ENCODE measurements around the gene MXRA8.

MXRA8 gene

DNA sequence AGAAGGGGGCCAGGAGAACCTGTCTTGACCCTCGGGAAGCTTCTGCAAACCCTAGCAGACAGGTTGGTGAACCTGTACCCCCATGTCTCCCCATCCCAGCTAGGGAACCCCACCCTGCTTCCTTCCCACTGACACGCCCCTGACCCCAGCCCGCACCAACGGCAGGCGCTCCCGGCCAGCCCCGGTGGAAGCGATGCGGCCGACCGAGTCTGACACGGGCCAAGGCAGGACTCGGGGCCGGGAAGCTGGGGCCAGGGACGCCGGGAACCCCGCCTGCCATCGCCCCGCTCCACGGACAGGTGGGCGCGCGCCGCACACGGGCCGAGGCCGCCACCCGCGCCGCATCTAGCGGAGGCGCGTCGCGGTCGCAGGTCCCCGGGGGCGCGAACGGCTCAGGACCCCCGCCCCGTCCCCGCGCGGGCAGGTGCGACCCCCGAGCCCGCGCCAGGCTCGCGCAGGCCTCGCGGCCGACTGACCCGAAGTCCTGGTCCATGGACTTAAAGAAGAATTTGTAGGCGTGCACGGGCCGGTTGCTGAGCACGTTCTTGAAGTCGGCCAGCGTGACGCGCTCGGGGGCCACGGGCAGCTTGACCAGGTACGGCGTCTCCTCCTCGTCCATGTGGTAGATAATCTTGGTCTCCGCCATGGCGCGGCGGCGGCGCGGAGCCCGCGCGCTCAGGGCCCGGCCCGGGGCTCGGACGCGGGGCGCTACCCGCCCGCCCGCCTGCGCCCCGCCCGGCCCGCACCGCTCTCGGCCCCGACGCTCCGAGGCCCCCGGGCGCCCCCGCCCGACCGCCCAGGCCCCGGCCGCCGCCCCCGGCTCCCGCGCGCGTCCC lies 9.7 kb downstream of the MXRA8 start:
- DNase-seq: no peak

DNA sequence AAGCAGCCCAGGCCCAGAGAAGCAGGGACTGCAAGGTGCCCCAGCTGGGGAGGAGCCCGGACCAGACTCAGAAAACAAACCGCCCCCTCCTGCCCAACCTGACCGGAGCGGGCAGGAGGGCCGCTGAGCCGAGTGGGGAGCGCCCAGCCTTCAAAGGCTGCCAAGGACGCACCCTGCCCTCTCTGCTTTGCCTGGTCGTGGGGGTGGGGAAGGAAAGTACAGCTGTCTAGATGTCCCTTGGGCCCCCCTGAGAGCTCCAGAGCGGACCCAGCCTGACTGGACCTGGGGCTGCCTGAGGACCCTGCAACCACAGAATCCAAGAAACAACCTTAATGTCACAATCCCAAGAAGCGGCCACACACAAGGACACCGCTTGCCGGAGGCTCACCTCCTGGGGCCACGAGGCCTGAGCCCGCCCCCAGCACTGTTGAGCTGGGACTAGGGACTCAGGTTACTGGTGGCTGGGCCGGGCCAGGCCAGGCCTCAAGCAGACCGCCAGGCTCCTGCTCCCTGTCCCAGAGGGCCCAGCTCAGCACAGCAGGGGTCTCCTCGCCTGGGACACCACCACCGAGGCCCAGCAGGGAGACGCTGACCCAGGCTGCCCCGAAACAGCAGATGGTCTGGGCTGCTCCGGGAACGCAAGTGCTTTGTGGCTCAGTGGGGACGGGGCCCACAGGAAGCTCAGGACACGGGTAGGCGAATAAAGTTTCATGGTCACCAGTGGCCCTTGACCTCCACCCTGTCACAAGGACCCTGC lies 10.5 kb downstream of the MXRA8 start:
- no peak for DNase-seq

DNA sequence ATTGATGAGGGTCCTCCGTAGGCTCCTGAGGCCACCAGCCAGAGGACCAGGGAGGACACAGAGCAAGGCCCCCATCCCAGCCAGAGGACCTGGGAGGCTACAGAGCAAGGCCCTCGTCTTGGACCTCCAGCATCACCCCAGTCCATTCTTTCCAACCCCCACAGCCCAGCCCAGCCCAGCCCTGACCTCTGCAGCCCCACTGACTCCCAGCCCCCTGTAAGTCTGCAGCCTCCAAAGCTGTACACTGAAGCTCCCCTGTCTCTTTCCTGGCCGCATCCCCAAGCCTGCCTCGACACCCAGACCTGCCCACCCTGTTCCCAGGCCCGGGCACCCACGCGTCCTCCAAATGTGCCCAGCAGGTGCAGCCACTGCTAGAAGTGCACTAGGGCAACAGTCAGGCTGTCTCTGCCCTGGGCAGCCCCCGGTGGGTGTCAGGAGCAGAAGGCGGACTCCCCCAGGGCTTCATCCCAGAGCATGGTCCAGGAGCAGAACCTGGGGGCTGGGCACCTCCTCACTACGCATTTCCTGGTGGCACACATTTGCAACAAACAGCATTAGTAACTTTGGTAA lies 11.2 kb downstream of the MXRA8 start:
- DNase-seq: no peak

- no peak for DNase-seq
Observed at GRCh38 chr1:1346501-1346890, 11.9 kb downstream of the MXRA8 start.

GRCh38 chr1:1345860-1346500 lies 12.4 kb downstream of the MXRA8 start:
- DNase-seq: no peak

- DNase-seq: no peak
Observed at GRCh38 chr1:1345384-1345783, 13.0 kb downstream of the MXRA8 start.

DNA sequence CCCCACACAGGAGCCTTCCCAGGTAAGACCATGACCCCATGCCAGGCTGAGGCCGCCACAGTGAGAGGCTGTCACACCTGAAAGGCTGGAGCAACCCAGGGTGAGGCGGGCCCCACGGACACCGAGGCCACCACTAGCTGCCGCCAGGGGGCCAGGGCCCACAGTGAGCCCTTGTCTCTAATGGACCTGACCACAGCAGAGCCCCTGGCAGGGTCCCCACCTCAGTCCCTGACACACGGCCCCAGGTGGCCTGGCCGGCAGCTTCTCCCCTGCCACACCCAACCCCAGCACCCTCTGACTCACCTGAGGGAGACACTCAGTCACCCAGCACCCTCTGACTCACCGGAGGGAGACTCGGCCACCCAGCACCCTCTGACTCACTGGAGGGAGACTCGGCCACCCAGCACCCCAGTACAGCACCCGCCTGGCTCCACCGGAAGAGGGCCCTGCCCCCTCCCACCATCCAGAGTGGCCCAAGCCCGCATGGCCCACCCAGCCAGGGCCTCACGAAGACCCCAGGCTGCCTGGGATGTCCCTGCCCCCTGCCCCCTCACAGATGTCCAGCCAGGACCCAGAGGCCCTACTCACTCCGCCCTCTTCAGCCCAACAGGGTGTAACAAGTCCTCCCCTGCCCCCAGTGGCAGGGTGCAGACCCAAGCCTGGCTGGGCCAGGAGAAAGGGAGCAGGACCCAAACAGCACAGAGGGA lies 13.5 kb downstream of the MXRA8 start:
- DNase-seq: no peak

DNA sequence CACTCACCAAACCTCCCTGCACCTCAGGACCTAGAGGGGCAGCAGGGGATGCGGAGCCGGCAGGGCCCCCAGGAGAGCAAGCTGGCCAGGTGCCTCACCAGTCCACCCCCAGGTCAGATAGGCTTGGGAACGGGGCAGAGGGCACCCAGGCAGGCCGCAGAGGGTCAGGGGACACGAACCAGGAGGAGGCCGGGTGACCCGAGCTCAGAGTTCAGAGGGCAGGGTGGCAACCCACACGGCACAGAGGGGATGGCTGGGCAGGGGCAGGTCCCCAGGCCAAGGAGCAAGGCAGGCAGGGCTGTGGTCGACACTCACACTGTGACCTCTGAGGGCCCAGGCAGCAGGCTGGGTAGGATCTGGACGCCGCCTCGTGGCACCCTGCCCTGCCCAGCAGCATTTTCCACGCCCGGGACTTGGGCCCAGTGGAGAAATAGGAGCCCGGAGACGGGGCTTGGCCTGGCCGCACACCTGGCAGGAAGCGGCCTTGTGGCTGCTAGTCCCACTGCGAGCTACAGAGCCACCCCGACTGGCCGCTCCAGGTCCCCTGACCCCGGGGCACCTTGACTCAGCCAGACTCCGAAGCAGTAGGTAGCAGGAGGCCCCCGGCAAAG lies 14.4 kb downstream of the MXRA8 start:
- no peak for DNase-seq

GRCh38 chr1:1342584-1343115 lies 15.7 kb downstream of the MXRA8 start:
- no peak for DNase-seq

GRCh38 chr1:1342061-1342562 lies 16.2 kb downstream of the MXRA8 start:
- DNase-seq: no peak

- DNase-seq: no peak
Observed at GRCh38 chr1:1341549-1342021, 16.8 kb downstream of the MXRA8 start.

- DNase-seq: no peak
Observed at GRCh38 chr1:1340791-1341548, 17.4 kb downstream of the MXRA8 start.

DNA sequence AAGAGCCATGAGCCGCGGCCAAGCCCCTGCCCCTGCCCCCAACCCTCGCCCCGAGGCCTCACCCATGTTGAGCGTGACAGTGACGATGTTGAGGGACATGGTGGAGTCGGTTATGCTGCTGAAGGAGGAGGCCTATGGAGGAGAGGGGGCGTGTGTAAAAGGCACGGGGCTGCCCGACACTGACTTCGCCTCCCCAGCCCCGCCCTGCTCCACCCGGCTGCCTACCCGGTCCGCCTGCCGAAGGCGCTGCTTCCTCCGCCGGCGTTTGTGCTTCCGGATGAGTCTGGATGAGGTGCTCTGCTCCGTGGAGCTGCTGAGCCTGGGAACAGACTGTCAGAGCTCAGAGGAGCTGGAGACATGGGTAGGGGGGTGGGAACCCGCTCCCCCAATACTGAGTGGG lies 18.2 kb downstream of the MXRA8 start:
- no peak for DNase-seq

GRCh38 chr1:1338278-1338677 lies 20.1 kb downstream of the MXRA8 start:
- DNase-seq: no peak

DNA sequence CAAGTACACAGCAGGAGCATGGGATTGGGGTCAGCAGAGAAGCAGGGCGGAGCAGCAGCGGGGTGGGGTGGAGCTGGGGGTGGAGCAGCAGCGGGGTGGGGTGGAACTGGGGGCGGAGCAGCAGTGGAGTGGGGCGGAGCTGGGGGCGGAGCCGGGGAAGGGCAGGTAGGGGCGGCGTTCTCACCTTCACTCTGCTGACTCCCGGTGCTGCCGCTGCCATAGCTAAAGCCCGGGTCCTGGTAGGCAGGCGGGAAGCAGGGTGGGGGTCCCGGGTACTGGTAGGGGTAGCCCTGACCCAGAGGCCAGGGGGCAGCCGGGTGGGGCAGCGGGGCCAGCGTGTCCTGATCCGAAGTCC lies 20.6 kb downstream of the MXRA8 start:
- DNase-seq: no peak

DNA sequence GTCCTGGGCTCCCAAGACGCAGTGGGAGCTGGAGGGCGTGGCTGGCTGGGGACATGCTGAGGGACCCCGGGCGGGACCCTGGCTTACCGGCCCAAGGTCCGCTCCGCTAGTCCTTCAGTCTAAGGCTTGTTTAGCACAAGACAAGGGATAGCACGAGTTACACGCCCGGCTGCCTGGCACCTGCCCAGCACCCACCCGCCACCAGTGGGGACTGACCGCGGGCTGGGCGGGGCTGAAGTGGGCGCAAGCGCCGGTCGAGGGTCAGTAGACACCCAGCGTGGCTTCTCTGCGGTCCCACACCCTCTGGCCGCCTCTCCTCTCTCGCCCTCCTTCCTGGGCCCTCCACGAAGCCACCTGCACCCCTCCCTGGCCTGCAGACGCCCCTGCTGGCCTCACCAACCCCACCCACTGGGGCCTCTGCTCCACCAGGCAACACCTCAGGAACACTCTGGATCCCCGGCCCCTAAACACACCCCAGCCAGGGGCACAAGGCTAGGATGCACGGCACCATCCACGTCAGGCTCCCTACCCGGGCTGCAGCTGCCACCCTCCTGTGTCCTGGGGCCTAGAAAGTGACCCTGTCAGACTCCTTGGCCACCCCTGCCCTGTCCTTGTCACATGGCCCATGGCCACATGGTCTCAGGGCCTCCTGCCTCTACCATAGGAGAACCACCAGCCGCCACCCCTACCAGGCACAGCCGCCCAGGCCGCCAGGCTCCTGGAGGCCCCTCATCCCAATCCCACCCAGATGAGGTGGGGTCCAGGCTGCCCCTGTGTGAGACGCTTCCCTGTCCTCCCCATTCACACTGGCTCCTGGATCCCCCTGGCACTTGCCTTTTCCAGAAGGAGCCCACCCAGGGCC lies 21.2 kb downstream of the MXRA8 start:
- no peak for DNase-seq

- no peak for DNase-seq
Observed at GRCh38 chr1:1336446-1336845, 21.9 kb downstream of the MXRA8 start.

DNA sequence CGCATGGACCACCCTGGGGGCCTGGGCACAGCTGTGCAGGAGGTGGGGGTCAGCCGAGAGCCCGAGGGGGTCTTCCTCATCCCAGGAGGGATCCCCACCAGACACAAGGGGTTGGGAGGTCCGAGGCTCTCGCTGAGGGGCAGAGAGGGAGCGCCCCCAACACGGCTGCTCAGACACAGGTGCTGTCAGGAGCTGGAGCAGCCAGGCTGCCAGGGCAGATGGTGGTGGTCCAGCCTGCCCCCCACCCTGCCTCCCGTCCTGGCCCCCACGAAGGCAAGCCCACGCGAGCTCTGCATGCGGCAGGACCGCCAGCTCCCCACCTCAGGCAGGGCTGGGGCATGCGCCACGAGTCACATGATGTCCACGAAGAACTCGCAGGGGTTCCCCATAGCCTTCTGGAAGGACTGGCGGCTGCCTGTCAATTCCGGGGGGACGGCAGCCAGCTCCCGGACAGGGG lies 22.5 kb downstream of the MXRA8 start:
- no peak for DNase-seq

GRCh38 chr1:1335283-1335682 lies 23.1 kb downstream of the MXRA8 start:
- DNase-seq: no peak

- no peak for DNase-seq
Observed at GRCh38 chr1:1334835-1335234, 23.5 kb downstream of the MXRA8 start.

Data from GDM1 (cell line).